WTC11 (cell line): ENCODE data around the gene ULK4.

ENCODE experiments used
- FOXK1 ChIP-seq: sonication (generic); formaldehyde crosslinking; IDR thresholded peaks from 2 replicates; pipeline ENCODE4 v1.8.0; 2022; ENCODE audit warnings: mild to moderate bottlenecking, moderate library complexity, missing genetic modification reagents
- ZBTB21 ChIP-seq: sonication (generic); formaldehyde crosslinking; IDR thresholded peaks from 2 replicates; pipeline ENCODE4 v1.8.1; 2023; ENCODE audit warnings: mild to moderate bottlenecking, missing genetic modification reagents, borderline replicate concordance
- ZNF423 ChIP-seq: fragments of 250-450 bp; sonication (Bioruptor Pico); IDR thresholded peaks from 2 replicates; pipeline ENCODE4 v2.1.2; 2022; ENCODE audit warnings: mild to moderate bottlenecking, moderate library complexity
- TF ChIP-seq, protein P1 (sequence below): fragments of 200-600 bp; IDR thresholded peaks from 2 replicates; pipeline ENCODE4 v1.8.0; 2022; ENCODE audit warnings: antibody characterized with exemption
- TF ChIP-seq, protein P2 (sequence below): sonication (generic); formaldehyde crosslinking; conservative IDR thresholded peaks from 2 replicates; pipeline ENCODE4 v1.8.1; 2022; ENCODE audit warnings: mild to moderate bottlenecking, missing genetic modification reagents
- TF ChIP-seq, protein P3 (sequence below): sonication (generic); formaldehyde crosslinking; IDR thresholded peaks from 2 replicates; pipeline ENCODE4 v1.8.0; 2022; ENCODE audit warnings: mild to moderate bottlenecking, missing genetic modification reagents

DNA sequence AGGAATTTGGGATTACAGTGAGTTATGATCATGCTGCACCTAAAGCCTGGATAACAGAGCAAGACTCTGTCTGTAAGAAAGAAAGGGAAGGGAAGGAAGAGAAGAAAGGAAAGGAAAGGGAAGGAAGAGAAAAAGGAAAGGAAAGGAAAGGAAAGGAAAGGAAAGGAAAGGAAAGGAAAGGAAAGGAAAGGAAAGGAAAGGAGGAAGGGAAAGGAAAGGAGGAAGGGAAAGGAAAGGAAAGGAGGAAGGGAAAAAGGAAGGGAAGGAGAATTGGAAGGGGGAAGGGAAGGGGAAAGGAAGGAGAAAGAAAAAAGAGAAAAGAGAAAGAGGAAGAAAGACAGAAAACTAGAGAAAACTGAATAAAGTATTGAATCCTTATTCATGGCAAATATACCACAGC, 359.8 kb downstream of the ULK4 start:
- TF ChIP-seq, protein P1, sequence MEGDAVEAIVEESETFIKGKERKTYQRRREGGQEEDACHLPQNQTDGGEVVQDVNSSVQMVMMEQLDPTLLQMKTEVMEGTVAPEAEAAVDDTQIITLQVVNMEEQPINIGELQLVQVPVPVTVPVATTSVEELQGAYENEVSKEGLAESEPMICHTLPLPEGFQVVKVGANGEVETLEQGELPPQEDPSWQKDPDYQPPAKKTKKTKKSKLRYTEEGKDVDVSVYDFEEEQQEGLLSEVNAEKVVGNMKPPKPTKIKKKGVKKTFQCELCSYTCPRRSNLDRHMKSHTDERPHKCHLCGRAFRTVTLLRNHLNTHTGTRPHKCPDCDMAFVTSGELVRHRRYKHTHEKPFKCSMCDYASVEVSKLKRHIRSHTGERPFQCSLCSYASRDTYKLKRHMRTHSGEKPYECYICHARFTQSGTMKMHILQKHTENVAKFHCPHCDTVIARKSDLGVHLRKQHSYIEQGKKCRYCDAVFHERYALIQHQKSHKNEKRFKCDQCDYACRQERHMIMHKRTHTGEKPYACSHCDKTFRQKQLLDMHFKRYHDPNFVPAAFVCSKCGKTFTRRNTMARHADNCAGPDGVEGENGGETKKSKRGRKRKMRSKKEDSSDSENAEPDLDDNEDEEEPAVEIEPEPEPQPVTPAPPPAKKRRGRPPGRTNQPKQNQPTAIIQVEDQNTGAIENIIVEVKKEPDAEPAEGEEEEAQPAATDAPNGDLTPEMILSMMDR, result no peak
- TF ChIP-seq, protein P2, sequence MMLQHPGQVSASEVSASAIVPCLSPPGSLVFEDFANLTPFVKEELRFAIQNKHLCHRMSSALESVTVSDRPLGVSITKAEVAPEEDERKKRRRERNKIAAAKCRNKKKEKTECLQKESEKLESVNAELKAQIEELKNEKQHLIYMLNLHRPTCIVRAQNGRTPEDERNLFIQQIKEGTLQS, result no peak
- TF ChIP-seq ZBTB21 (CRISPR knock-in tag), result no peak
- TF ChIP-seq ZNF423, result no peak
- TF ChIP-seq, protein P3, sequence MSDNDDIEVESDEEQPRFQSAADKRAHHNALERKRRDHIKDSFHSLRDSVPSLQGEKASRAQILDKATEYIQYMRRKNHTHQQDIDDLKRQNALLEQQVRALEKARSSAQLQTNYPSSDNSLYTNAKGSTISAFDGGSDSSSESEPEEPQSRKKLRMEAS (CRISPR knock-in tag), result no peak
- no peak for TF ChIP-seq FOXK1
